ENCODE data around the gene ADM5.

DNA sequence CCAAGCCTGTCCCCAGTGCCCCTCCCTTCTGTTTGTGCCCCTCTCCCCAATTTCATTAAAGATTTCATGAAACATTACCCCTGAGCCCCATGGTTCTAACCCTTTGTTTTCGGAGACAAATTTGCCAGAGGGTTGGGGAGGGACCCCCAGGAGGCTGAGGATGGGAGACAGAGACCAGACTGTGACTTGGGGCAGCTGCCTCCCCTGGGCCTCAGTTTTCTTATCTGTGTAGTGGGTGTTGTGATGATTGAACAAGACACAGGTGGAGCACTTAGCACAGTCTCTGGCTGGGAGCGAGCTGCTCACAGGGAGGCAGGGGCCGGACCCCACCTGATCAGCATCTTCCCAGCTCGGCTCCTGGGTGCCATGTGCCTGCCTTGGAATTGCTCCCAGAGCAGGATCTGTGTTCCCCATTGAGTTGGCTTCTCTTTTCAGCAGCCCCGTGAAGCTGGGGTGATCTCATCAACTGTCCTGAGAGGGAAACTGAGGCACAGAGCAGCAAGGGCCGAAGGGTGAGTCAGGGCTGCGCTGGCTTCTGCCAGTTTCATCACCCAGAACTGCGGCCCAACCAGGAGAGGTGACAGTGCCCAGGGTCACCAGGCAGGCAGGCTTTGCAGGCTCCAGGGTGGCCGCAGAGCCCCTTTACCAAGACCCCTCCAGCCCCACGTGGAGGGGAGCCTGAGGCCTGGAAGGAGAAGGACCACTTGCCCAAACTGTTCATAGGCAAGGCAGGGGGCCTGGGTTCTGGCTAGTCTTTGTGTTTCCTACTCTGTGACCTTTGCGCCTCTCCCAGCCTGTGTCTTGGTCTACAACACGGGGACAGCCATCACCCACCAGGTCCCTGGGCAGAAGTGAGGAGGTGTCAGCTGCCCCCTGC lies 30.6 kb upstream of the ADM5 start:
- no peak for TF ChIP-seq CTCF (IDR thresholded peaks at IDR 0.05)
- no peak for TF ChIP-seq POLR2A (IDR thresholded peaks at IDR 0.05)
